ENCODE data around the gene MMP19.
"Not testable (repeated sequence)": the region's sequence is repeated elsewhere in the genome, so short reads cannot be mapped to it uniquely, and the experiment has no call there.

The MMP19 gene

GRCh38 chr12:55842681-55843429 lies at the start of gene MMP19:
TSS of gene MMP19 (minus strand) at chr12:55842936. CDS start at chr12:55842830, 106 bp downstream.
- no peak for DNase-seq

GRCh38 chr12:55891310-55891709 lies 48.6 kb upstream of the MMP19 start:
- no peak for DNase-seq

GRCh38 chr12:55885113-55885512 lies 42.4 kb upstream of the MMP19 start:
- no peak for DNase-seq

- DNase-seq = no peak
Measured at GRCh38 chr12:55877824-55878223, 35.1 kb upstream of the MMP19 start.

GRCh38 chr12:55875704-55876467 lies 33.1 kb upstream of the MMP19 start:
- DNase-seq = no peak

- DNase-seq = no peak
Measured at GRCh38 chr12:55874443-55874842, 31.7 kb upstream of the MMP19 start.

- not testable (repeated sequence) for DNase-seq
Measured at GRCh38 chr12:55866454-55867004, 23.8 kb upstream of the MMP19 start.

GRCh38 chr12:55865327-55865726 lies 22.6 kb upstream of the MMP19 start:
- no peak for DNase-seq

- DNase-seq = not testable (repeated sequence)
Measured at GRCh38 chr12:55862931-55863330, 20.2 kb upstream of the MMP19 start.

- no peak for DNase-seq
Measured at GRCh38 chr12:55862286-55862685, 19.6 kb upstream of the MMP19 start.

GRCh38 chr12:55861871-55862270 lies 19.1 kb upstream of the MMP19 start:
- DNase-seq = no peak

GRCh38 chr12:55861396-55861795 lies 18.7 kb upstream of the MMP19 start:
- no peak for DNase-seq

- no peak for DNase-seq
Measured at GRCh38 chr12:55852740-55853139, 10.0 kb upstream of the MMP19 start.

GRCh38 chr12:55850893-55851292 lies 8.2 kb upstream of the MMP19 start:
- DNase-seq = no peak

- no peak for DNase-seq
Measured at GRCh38 chr12:55850401-55850800, 7.7 kb upstream of the MMP19 start.

GRCh38 chr12:55849616-55850343 lies 7.0 kb upstream of the MMP19 start:
- no peak for DNase-seq

GRCh38 chr12:55847603-55848291 lies 5.0 kb upstream of the MMP19 start:
- DNase-seq = no peak

GRCh38 chr12:55847033-55847432 lies 4.3 kb upstream of the MMP19 start:
- DNase-seq = no peak

GRCh38 chr12:55845785-55846496 lies 3.2 kb upstream of the MMP19 start:
- DNase-seq = no peak

GRCh38 chr12:55845361-55845760 lies 2.6 kb upstream of the MMP19 start:
- DNase-seq = no peak

GRCh38 chr12:55844961-55845360 lies 2.2 kb upstream of the MMP19 start:
- DNase-seq = no peak

- DNase-seq = no peak
Measured at GRCh38 chr12:55843431-55843830, 695 bp upstream of the MMP19 start.
